HG02610 (cell line): ENCODE measurements around the gene LMCD1.

Experiments
- ATAC-seq: cut with Tn5 transposase; IDR thresholded peaks from one replicate; pipeline ENCODE4 v1.9.1; 2021; ENCODE audit warnings: mild to moderate bottlenecking, moderate library complexity; ENCODE audit not compliant: unreplicated experiment

LMCD1 gene

GRCh38 chr3:8482960-8483665, 18.5 kb upstream of the LMCD1 start:
- no peak for ATAC-seq

- ATAC-seq = no peak
Observed at GRCh38 chr3:8484409-8485140, 17.0 kb upstream of the LMCD1 start.

- no peak for ATAC-seq
Observed at GRCh38 chr3:8485141-8485870, 16.3 kb upstream of the LMCD1 start.

- ATAC-seq = no peak
Observed at GRCh38 chr3:8485943-8486342, 15.7 kb upstream of the LMCD1 start.

GRCh38 chr3:8486434-8486833, 15.2 kb upstream of the LMCD1 start:
- ATAC-seq = no peak

GRCh38 chr3:8486936-8487335, 14.7 kb upstream of the LMCD1 start:
- ATAC-seq = no peak

GRCh38 chr3:8488411-8488810, 13.2 kb upstream of the LMCD1 start:
- ATAC-seq = no peak

- ATAC-seq = no peak
Observed at GRCh38 chr3:8488877-8489276, 12.7 kb upstream of the LMCD1 start.

GRCh38 chr3:8489278-8489792, 12.3 kb upstream of the LMCD1 start:
- ATAC-seq = no peak

GRCh38 chr3:8490079-8490552, 11.5 kb upstream of the LMCD1 start:
- ATAC-seq = no peak

- ATAC-seq = no peak
Observed at GRCh38 chr3:8491271-8492144, 10.1 kb upstream of the LMCD1 start.

- ATAC-seq = no peak
Observed at GRCh38 chr3:8492744-8493511, 8.7 kb upstream of the LMCD1 start.

GRCh38 chr3:8493744-8494143, 7.9 kb upstream of the LMCD1 start:
- no peak for ATAC-seq

GRCh38 chr3:8494327-8494726, 7.3 kb upstream of the LMCD1 start:
- no peak for ATAC-seq

- ATAC-seq = no peak
Observed at GRCh38 chr3:8497582-8497981, 4.0 kb upstream of the LMCD1 start.

- ATAC-seq = no peak
Observed at GRCh38 chr3:8499181-8499611, 2.4 kb upstream of the LMCD1 start.

- no peak for ATAC-seq
Observed at GRCh38 chr3:8500319-8500988, 1.2 kb upstream of the LMCD1 start.

- ATAC-seq = no peak
Observed at GRCh38 chr3:8500989-8501370, 643 bp upstream of the LMCD1 start.

GRCh38 chr3:8503461-8503860, 1.8 kb downstream of the LMCD1 start:
- ATAC-seq = no peak
